GM23338 (cell line): ENCODE data around the gene PUM2. TPM values are rescaled to one million over a fixed set of nuclear protein-coding genes. Genes with fewer than 3 reads are reported as not detected.

Experiments
- ATAC-seq: fragments of 200-7000 bp; cut with Tn5 transposase; 3 replicates; pipeline ENCODE4 v1.9.1; 2020
- DNase-seq: peaks from one replicate; pipeline ENCODE4 v3.0.0-alpha.2; 2015; ENCODE audit warnings: low spot score
- H2AFZ ChIP-seq: fragments of 200-600 bp; sonication (generic); 2 replicates; pipeline ENCODE4 v1.8.0; 2016; ENCODE audit warnings: antibody characterized with exemption, mild to moderate bottlenecking, moderate library complexity
- H3F3A ChIP-seq: fragments of 200-600 bp; sonication (generic); replicated peaks from 2 replicates; pipeline ENCODE4 v1.8.0; 2017; ENCODE audit warnings: antibody characterized with exemption, mixed run types, low read depth
- H3K27ac ChIP-seq: fragments of 200-600 bp; sonication (generic); 2 replicates; pipeline ENCODE4 v1.6.1; 2016; ENCODE audit warnings: low read depth
- H3K27me3 ChIP-seq: fragments of 200-600 bp; sonication (generic); 2 replicates; pipeline ENCODE4 v1.8.0; 2016; ENCODE audit warnings: mild to moderate bottlenecking, mixed run types, moderate library complexity; ENCODE audit not compliant: insufficient read depth
- H3K36me3 ChIP-seq: fragments of 200-600 bp; sonication (generic); 2 replicates; pipeline ENCODE4 v1.8.0; 2016; ENCODE audit warnings: mild to moderate bottlenecking; ENCODE audit not compliant: insufficient read depth
- H3K4me1 ChIP-seq: fragments of 200-600 bp; sonication (generic); 2 replicates; pipeline ENCODE4 v1.8.0; 2016; ENCODE audit warnings: mild to moderate bottlenecking, moderate library complexity; ENCODE audit not compliant: insufficient read depth
- H3K4me2 ChIP-seq: fragments of 200-600 bp; sonication (generic); 2 replicates; pipeline ENCODE4 v1.7.1; 2017; ENCODE audit warnings: mixed run types
- H3K4me3 ChIP-seq: fragments of 200-600 bp; sonication (generic); 2 replicates; pipeline ENCODE4 v1.6.1; 2016; ENCODE audit warnings: mixed run types
- H3K79me2 ChIP-seq: fragments of 200-600 bp; sonication (generic); replicated peaks from 2 replicates; pipeline ENCODE4 v1.8.0; 2017; ENCODE audit warnings: mild to moderate bottlenecking; ENCODE audit not compliant: insufficient read depth
- H3K9me2 ChIP-seq: fragments of 200-600 bp; sonication (generic); 2 replicates; pipeline ENCODE4 v1.8.0; 2017; ENCODE audit not compliant: insufficient read depth
- H4K20me1 ChIP-seq: fragments of 200-600 bp; sonication (generic); replicated peaks from 2 replicates; pipeline ENCODE4 v1.8.0; 2017; ENCODE audit warnings: mild to moderate bottlenecking; ENCODE audit not compliant: insufficient read depth
- H3K27ac Mint-ChIP-seq: 2 replicates; pipeline ENCODE4 v1.8.0; 2020; ENCODE audit warnings: inconsistent platforms, mild to moderate bottlenecking, moderate library complexity, mixed read lengths
- H3K27me3 Mint-ChIP-seq: 3 replicates; pipeline ENCODE4 v1.8.0; 2022; ENCODE audit warnings: low read depth, mild to moderate bottlenecking, moderate library complexity, mixed read lengths, inconsistent platforms; ENCODE audit not compliant: insufficient read depth, poor library complexity
- H3K36me3 Mint-ChIP-seq: 3 replicates; pipeline ENCODE4 v1.8.0; 2021; ENCODE audit warnings: low read depth, mild to moderate bottlenecking, inconsistent platforms, moderate library complexity, mixed read lengths
- H3K4me1 Mint-ChIP-seq: 3 replicates; pipeline ENCODE4 v1.8.0; 2020; ENCODE audit warnings: mild to moderate bottlenecking, inconsistent platforms, mixed read lengths
- H3K4me3 Mint-ChIP-seq: 3 replicates; pipeline ENCODE4 v1.8.0; 2021; ENCODE audit warnings: moderate library complexity, mild to moderate bottlenecking, inconsistent platforms, mixed read lengths
- H3K9me3 Mint-ChIP-seq: 3 replicates; pipeline ENCODE4 v1.8.0; 2020; ENCODE audit warnings: moderate library complexity, mild to moderate bottlenecking, inconsistent platforms, mixed read lengths
- CREB1 ChIP-seq: fragments of 250-450 bp; sonication (Bioruptor Pico); IDR thresholded peaks from 2 replicates; pipeline ENCODE4 v1.5.0; 2020; ENCODE audit warnings: low read depth, mild to moderate bottlenecking, moderate library complexity
- EZH2 ChIP-seq: fragments of 200-600 bp; sonication (generic); IDR thresholded peaks from one replicate; pipeline ENCODE4 v1.8.0; 2017; ENCODE audit warnings: antibody characterized with exemption, mild to moderate bottlenecking, low read depth; ENCODE audit not compliant: unreplicated experiment
- EZH2phosphoT487 ChIP-seq: fragments of 200-600 bp; sonication (generic); IDR thresholded peaks from one replicate; pipeline ENCODE4 v1.8.1; 2018; ENCODE audit warnings: antibody characterized with exemption; ENCODE audit not compliant: unreplicated experiment
- JUNB ChIP-seq: IDR thresholded peaks from one replicate; pipeline ENCODE4 v1.6.1; 2016; ENCODE audit warnings: antibody characterized with exemption; ENCODE audit not compliant: unreplicated experiment
- NANOG ChIP-seq: IDR thresholded peaks from 2 replicates; pipeline ENCODE4 v1.6.1; 2016; ENCODE audit warnings: antibody characterized with exemption, borderline replicate concordance
- POLR2AphosphoS5 ChIP-seq: IDR thresholded peaks from 2 replicates; pipeline ENCODE4 v1.6.1; 2016; ENCODE audit warnings: antibody characterized with exemption, low read depth
- STAT1 ChIP-seq: IDR thresholded peaks from one replicate; pipeline ENCODE4 v1.6.1; 2016; ENCODE audit warnings: antibody characterized with exemption; ENCODE audit not compliant: unreplicated experiment
- ZNF114 ChIP-seq: fragments of 250-450 bp; sonication (Bioruptor Pico); IDR thresholded peaks from 2 replicates; pipeline ENCODE4 v1.5.0; 2020; ENCODE audit warnings: mild to moderate bottlenecking, moderate library complexity
- ZNF331 ChIP-seq: fragments of 250-450 bp; sonication (Bioruptor Pico); IDR thresholded peaks from 2 replicates; pipeline ENCODE4 v1.5.0; 2020; ENCODE audit warnings: low read depth, mild to moderate bottlenecking, moderate library complexity
- polyA plus RNA-seq: library from polyadenylated mRNA; unstranded; fragments of >200 nt; fragmentation: Nextera tagmentation; extraction: Ambion mirVana; gene quantifications from 2 replicates; pipeline ENCODE4 v1.2.1, GENCODE V29; 2016
- total RNA-seq: library from RNA; depleted of rRNA; stranded (reverse); fragments of >200 nt; shearing (Covaris generic); gene quantifications from 2 replicates; pipeline ENCODE4 v1.2.3, GENCODE V29; 2014
- TF ChIP-seq, protein P1 (sequence below), 2 experiments: fragments of 200-600 bp in 1 of 2; sonication (generic) in 1 of 2; conservative IDR thresholded peaks; 2 replicates each; pipeline versions ENCODE4 v1.5.1 to v1.6.1; 2016 to 2017; ENCODE audit warnings: antibody characterized with exemption in 2 of 2, low read depth in 2 of 2, mild to moderate bottlenecking in 2 of 2, moderate library complexity in 1 of 2
- TF ChIP-seq, protein P2 (sequence below): IDR thresholded peaks from one replicate; pipeline ENCODE4 v1.6.1; 2018; ENCODE audit warnings: antibody characterized with exemption; ENCODE audit not compliant: unreplicated experiment
- TF ChIP-seq, protein P3 (sequence below): fragments of 250-450 bp; sonication (Bioruptor Pico); IDR thresholded peaks from 2 replicates; pipeline ENCODE4 v1.5.0; 2020; ENCODE audit warnings: mild to moderate bottlenecking, moderate library complexity
- TF ChIP-seq, protein P4 (sequence below): IDR thresholded peaks from 2 replicates; pipeline ENCODE4 v1.6.1; 2016; ENCODE audit warnings: antibody characterized with exemption

The PUM2 gene
- total and polyA plus RNA-seq, 2 experiments from 2014 or later: 29.9 to 94.1 TPM

- Mint-ChIP-seq H3K4me3 (no peak overlapping the region), H3K27ac (peak overlapping the region; percentile 35; the same call in 1 of the 2 replicates), H3K27me3 (peaks cover 12% of the 10 kb centered on the region), H3K9me3 (no peaks in the 10 kb centered on the region; the same call in 2 of the 3 replicates), H3K4me1 (peaks cover 7% of the 10 kb centered on the region), H3K36me3 (peaks cover 45% of the 10 kb centered on the region)
- H3K9me2 ChIP-seq: no peaks in the 10 kb centered on the region
- H3K27ac ChIP-seq: peak overlapping the region; percentile 50; the same call in 1 of the 2 replicates
- H3K79me2 ChIP-seq: no peaks in the 10 kb centered on the region
- H3F3A ChIP-seq: no peaks in the 10 kb centered on the region
- DNase-seq (no peak), ATAC-seq (peak; percentile 10; the same call in 1 of the 3 replicates)
- H2AFZ ChIP-seq: no peak overlapping the region
- H3K36me3 ChIP-seq: peaks cover 16% of the 10 kb centered on the region
- no peaks in the 10 kb centered on the region for H4K20me1 ChIP-seq
- no peak overlapping the region for H3K4me3 ChIP-seq
- H3K27me3 ChIP-seq: no peaks in the 10 kb centered on the region
- peaks cover 5% of the 10 kb centered on the region; the same call in 1 of the 2 replicates for H3K4me1 ChIP-seq
- TF ChIP-seq, protein P1, sequence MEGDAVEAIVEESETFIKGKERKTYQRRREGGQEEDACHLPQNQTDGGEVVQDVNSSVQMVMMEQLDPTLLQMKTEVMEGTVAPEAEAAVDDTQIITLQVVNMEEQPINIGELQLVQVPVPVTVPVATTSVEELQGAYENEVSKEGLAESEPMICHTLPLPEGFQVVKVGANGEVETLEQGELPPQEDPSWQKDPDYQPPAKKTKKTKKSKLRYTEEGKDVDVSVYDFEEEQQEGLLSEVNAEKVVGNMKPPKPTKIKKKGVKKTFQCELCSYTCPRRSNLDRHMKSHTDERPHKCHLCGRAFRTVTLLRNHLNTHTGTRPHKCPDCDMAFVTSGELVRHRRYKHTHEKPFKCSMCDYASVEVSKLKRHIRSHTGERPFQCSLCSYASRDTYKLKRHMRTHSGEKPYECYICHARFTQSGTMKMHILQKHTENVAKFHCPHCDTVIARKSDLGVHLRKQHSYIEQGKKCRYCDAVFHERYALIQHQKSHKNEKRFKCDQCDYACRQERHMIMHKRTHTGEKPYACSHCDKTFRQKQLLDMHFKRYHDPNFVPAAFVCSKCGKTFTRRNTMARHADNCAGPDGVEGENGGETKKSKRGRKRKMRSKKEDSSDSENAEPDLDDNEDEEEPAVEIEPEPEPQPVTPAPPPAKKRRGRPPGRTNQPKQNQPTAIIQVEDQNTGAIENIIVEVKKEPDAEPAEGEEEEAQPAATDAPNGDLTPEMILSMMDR (conservative IDR thresholded peaks at IDR 0.05; ENCODE audit: low read depth in 2 of 2): no peak
- TF ChIP-seq EZH2 (no peak), STAT1 (no peak), NANOG (no peak), EZH2phosphoT487 (no peak), CREB1 (CRISPR knock-in tag) (no peak), ZNF114 (CRISPR knock-in tag) (no peak), JUNB (no peak), POLR2AphosphoS5 (no peak), ZNF331 (no peak)
- TF ChIP-seq, protein P2, sequence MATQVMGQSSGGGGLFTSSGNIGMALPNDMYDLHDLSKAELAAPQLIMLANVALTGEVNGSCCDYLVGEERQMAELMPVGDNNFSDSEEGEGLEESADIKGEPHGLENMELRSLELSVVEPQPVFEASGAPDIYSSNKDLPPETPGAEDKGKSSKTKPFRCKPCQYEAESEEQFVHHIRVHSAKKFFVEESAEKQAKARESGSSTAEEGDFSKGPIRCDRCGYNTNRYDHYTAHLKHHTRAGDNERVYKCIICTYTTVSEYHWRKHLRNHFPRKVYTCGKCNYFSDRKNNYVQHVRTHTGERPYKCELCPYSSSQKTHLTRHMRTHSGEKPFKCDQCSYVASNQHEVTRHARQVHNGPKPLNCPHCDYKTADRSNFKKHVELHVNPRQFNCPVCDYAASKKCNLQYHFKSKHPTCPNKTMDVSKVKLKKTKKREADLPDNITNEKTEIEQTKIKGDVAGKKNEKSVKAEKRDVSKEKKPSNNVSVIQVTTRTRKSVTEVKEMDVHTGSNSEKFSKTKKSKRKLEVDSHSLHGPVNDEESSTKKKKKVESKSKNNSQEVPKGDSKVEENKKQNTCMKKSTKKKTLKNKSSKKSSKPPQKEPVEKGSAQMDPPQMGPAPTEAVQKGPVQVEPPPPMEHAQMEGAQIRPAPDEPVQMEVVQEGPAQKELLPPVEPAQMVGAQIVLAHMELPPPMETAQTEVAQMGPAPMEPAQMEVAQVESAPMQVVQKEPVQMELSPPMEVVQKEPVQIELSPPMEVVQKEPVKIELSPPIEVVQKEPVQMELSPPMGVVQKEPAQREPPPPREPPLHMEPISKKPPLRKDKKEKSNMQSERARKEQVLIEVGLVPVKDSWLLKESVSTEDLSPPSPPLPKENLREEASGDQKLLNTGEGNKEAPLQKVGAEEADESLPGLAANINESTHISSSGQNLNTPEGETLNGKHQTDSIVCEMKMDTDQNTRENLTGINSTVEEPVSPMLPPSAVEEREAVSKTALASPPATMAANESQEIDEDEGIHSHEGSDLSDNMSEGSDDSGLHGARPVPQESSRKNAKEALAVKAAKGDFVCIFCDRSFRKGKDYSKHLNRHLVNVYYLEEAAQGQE: no peak
- TF ChIP-seq, protein P3, sequence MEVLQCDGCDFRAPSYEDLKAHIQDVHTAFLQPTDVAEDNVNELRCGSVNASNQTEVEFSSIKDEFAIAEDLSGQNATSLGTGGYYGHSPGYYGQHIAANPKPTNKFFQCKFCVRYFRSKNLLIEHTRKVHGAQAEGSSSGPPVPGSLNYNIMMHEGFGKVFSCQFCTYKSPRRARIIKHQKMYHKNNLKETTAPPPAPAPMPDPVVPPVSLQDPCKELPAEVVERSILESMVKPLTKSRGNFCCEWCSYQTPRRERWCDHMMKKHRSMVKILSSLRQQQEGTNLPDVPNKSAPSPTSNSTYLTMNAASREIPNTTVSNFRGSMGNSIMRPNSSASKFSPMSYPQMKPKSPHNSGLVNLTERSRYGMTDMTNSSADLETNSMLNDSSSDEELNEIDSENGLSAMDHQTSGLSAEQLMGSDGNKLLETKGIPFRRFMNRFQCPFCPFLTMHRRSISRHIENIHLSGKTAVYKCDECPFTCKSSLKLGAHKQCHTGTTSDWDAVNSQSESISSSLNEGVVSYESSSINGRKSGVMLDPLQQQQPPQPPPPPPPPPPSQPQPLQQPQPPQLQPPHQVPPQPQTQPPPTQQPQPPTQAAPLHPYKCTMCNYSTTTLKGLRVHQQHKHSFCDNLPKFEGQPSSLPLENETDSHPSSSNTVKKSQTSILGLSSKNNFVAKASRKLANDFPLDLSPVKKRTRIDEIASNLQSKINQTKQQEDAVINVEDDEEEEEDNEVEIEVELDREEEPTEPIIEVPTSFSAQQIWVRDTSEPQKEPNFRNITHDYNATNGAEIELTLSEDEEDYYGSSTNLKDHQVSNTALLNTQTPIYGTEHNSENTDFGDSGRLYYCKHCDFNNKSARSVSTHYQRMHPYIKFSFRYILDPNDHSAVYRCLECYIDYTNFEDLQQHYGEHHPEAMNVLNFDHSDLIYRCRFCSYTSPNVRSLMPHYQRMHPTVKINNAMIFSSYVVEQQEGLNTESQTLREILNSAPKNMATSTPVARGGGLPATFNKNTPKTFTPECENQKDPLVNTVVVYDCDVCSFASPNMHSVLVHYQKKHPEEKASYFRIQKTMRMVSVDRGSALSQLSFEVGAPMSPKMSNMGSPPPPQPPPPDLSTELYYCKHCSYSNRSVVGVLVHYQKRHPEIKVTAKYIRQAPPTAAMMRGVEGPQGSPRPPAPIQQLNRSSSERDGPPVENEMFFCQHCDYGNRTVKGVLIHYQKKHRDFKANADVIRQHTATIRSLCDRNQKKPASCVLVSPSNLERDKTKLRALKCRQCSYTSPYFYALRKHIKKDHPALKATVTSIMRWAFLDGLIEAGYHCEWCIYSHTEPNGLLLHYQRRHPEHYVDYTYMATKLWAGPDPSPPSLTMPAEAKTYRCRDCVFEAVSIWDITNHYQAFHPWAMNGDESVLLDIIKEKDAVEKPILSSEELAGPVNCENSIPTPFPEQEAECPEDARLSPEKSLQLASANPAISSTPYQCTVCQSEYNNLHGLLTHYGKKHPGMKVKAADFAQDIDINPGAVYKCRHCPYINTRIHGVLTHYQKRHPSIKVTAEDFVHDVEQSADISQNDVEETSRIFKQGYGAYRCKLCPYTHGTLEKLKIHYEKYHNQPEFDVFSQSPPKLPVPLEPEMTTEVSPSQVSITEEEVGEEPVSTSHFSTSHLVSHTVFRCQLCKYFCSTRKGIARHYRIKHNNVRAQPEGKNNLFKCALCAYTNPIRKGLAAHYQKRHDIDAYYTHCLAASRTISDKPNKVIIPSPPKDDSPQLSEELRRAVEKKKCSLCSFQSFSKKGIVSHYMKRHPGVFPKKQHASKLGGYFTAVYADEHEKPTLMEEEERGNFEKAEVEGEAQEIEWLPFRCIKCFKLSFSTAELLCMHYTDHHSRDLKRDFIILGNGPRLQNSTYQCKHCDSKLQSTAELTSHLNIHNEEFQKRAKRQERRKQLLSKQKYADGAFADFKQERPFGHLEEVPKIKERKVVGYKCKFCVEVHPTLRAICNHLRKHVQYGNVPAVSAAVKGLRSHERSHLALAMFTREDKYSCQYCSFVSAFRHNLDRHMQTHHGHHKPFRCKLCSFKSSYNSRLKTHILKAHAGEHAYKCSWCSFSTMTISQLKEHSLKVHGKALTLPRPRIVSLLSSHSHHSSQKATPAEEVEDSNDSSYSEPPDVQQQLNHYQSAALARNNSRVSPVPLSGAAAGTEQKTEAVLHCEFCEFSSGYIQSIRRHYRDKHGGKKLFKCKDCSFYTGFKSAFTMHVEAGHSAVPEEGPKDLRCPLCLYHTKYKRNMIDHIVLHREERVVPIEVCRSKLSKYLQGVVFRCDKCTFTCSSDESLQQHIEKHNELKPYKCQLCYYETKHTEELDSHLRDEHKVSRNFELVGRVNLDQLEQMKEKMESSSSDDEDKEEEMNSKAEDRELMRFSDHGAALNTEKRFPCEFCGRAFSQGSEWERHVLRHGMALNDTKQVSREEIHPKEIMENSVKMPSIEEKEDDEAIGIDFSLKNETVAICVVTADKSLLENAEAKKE (CRISPR knock-in tag): no peak
- TF ChIP-seq, protein P4, sequence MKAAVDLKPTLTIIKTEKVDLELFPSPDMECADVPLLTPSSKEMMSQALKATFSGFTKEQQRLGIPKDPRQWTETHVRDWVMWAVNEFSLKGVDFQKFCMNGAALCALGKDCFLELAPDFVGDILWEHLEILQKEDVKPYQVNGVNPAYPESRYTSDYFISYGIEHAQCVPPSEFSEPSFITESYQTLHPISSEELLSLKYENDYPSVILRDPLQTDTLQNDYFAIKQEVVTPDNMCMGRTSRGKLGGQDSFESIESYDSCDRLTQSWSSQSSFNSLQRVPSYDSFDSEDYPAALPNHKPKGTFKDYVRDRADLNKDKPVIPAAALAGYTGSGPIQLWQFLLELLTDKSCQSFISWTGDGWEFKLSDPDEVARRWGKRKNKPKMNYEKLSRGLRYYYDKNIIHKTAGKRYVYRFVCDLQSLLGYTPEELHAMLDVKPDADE: no peak
- H3K4me2 ChIP-seq: no peak overlapping the region
These were observed 103.6 kb downstream of the PUM2 start for GRCh38 chr2:20247084-20247483.
